ENCODE measurements around the gene NOVA1.

DNA sequence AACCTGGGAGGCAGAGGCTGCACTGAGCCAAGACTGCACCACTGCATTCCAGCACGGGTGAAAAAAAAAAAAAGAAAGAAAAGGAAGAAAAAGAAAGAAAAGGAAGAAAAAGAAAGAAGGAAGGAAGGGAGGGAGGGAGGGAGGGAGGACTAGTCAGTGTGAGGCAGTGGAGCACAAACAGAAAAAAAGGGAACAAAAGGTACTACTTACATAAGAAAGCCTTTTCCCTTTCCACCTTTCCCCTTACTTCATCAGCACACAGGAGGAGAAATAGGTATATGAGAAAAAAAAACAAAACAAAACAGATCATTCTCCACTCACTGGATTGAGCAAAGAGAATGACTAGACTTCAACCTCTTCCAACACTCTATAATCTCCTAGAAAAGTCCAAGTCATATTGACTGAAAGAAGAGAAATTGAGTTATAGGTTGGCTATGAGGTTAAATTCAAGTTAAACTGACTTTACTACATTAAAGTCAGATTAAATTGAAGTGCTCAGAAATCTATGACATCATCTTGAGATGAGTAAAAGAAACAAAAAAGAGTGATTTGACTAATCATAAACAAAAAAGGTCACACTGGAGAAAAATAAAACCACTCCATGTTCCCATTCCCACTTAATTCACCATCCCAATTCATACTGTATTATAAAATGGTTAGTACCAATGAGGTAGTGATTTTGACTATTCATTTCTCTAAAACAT lies 43.6 kb downstream of the NOVA1 start:
- TF ChIP-seq POLR2AphosphoS5 (IDR thresholded peaks at IDR 0.05; ENCODE audit: borderline replicate concordance, low read depth, low read length) (no peak), EZH2 (IDR thresholded peaks at IDR 0.05) (no peak)
